Neural cell (in vitro differentiated cells): Measurements from ENCODE around the gene ACTR3C.
"Not testable (repeated sequence)": the region's sequence is repeated elsewhere in the genome, so short reads cannot be mapped to it uniquely, and the experiment has no call there.

Source experiments
- POLR2AphosphoS5 ChIP-seq: IDR thresholded peaks from 2 replicates; pipeline ENCODE4 v1.6.1; 2012
- TF ChIP-seq, protein P1 (sequence below): fragments of 450-650 bp; IDR thresholded peaks from 2 replicates; pipeline ENCODE4 v1.5.1; 2014; ENCODE audit warnings: antibody characterized with exemption, mild to moderate bottlenecking, moderate library complexity; ENCODE audit not compliant: poor library complexity, severe bottlenecking

- TF ChIP-seq, protein P1, sequence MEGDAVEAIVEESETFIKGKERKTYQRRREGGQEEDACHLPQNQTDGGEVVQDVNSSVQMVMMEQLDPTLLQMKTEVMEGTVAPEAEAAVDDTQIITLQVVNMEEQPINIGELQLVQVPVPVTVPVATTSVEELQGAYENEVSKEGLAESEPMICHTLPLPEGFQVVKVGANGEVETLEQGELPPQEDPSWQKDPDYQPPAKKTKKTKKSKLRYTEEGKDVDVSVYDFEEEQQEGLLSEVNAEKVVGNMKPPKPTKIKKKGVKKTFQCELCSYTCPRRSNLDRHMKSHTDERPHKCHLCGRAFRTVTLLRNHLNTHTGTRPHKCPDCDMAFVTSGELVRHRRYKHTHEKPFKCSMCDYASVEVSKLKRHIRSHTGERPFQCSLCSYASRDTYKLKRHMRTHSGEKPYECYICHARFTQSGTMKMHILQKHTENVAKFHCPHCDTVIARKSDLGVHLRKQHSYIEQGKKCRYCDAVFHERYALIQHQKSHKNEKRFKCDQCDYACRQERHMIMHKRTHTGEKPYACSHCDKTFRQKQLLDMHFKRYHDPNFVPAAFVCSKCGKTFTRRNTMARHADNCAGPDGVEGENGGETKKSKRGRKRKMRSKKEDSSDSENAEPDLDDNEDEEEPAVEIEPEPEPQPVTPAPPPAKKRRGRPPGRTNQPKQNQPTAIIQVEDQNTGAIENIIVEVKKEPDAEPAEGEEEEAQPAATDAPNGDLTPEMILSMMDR = not testable (repeated sequence)
- TF ChIP-seq POLR2AphosphoS5 = not testable (repeated sequence)
These were observed 17.5 kb downstream of the ACTR3C start for GRCh38 chr7:150305903-150306284.
